ENCODE data around the gene KIN.

DNA sequence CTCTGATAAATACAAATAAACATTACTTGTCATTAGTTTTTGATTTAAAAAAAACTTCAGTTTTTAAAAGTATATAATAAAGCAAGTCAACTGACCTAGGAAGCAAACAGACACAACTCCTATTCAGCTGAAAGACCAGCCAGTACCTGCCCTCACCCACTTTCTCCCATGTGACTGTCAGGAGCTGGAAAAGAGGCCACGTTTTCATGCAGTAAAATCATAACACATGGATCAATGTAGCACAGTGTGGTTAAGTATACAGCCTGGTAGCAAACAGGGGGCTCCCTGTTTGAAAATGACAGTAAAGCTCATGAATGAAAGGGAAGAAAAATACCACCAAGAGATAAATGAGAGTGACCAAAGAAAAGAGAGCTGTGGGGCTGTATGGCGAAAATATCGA, 21.6 kb downstream of the KIN start:
- TF ChIP-seq, protein P1, sequence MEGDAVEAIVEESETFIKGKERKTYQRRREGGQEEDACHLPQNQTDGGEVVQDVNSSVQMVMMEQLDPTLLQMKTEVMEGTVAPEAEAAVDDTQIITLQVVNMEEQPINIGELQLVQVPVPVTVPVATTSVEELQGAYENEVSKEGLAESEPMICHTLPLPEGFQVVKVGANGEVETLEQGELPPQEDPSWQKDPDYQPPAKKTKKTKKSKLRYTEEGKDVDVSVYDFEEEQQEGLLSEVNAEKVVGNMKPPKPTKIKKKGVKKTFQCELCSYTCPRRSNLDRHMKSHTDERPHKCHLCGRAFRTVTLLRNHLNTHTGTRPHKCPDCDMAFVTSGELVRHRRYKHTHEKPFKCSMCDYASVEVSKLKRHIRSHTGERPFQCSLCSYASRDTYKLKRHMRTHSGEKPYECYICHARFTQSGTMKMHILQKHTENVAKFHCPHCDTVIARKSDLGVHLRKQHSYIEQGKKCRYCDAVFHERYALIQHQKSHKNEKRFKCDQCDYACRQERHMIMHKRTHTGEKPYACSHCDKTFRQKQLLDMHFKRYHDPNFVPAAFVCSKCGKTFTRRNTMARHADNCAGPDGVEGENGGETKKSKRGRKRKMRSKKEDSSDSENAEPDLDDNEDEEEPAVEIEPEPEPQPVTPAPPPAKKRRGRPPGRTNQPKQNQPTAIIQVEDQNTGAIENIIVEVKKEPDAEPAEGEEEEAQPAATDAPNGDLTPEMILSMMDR (IDR thresholded peaks at IDR 0.05; ENCODE audit: low read depth, low read length, poor library complexity, severe bottlenecking), result no peak
- no peak for TF ChIP-seq EZH2phosphoT487 (IDR thresholded peaks at IDR 0.05; ENCODE audit: borderline replicate concordance, low read length)

Data from DOHH2 (cell line).